OCI-LY3 (cell line): ENCODE results near the gene SELENOM.

Experiments used
- H2AFZ ChIP-seq: fragments of 200-600, 300-600 bp; shearing (Covaris generic); 2 replicates; pipeline ENCODE4 v1.6.0; 2014; ENCODE audit warnings: antibody characterized with exemption, low read depth, low read length
- H3K27ac ChIP-seq: fragments of 200-600, 300-600 bp; sonication (generic); 2 replicates; pipeline ENCODE4 v1.5.1; 2014; ENCODE audit warnings: mild to moderate bottlenecking, low read length, moderate library complexity, mixed read lengths
- H3K27me3 ChIP-seq: fragments of 200-600, 300-600 bp; sonication (generic); 2 replicates; pipeline ENCODE4 v1.6.1; 2014; ENCODE audit warnings: low read depth, low read length, mixed read lengths
- H3K36me3 ChIP-seq: fragments of 200-600, 300-600 bp; sonication (generic); replicated peaks from 2 replicates; pipeline ENCODE3; 2014; ENCODE audit warnings: low read depth, low read length, mixed read lengths
- H3K4me1 ChIP-seq: fragments of 300-600, 200-600 bp; sonication (generic); 2 replicates; pipeline ENCODE4 v1.6.1; 2014; ENCODE audit warnings: low read length, mixed read lengths
- H3K4me2 ChIP-seq: fragments of 200-600, 300-600 bp; sonication (generic); 2 replicates; pipeline ENCODE4 v1.6.1; 2014; ENCODE audit warnings: low read length, mixed read lengths
- H3K4me3 ChIP-seq: fragments of 300-600, 200-600 bp; sonication (generic); 2 replicates; pipeline ENCODE4 v1.5.1; 2014; ENCODE audit warnings: antibody characterized with exemption, mild to moderate bottlenecking, low read length, moderate library complexity
- H3K79me2 ChIP-seq: fragments of 300-600, 200-600 bp; shearing (Covaris generic); 2 replicates; pipeline ENCODE4 v1.6.1; 2014; ENCODE audit warnings: mild to moderate bottlenecking, low read length, mixed read lengths
- H3K9ac ChIP-seq: fragments of 300-600, 200-600 bp; shearing (Covaris generic); 2 replicates; pipeline ENCODE4 v1.6.0; 2014; ENCODE audit warnings: mild to moderate bottlenecking, low read length, moderate library complexity
- H3K9me3 ChIP-seq: fragments of 200-600, 300-600 bp; shearing (Covaris generic); 2 replicates; pipeline ENCODE4 v1.6.1; 2014; ENCODE audit warnings: low read length, mixed read lengths; ENCODE audit not compliant: insufficient read depth
- H4K20me1 ChIP-seq: fragments of 200-600, 300-600 bp; sonication (generic); 2 replicates; pipeline ENCODE4 v1.6.1; 2016; ENCODE audit warnings: low read length, mixed read lengths; ENCODE audit not compliant: insufficient read depth
- EZH2phosphoT487 ChIP-seq: fragments of 200-600 bp; shearing (Covaris generic); IDR thresholded peaks from 2 replicates; pipeline ENCODE4 v1.6.1; 2018; ENCODE audit warnings: antibody characterized with exemption, mixed run types, low read depth
- TF ChIP-seq, protein P1 (sequence below): fragments of 200-600, 300-600 bp; sonication (generic); IDR thresholded peaks from 2 replicates; pipeline ENCODE4 v1.5.1; 2014; ENCODE audit warnings: antibody characterized with exemption, low read length, low read depth

The SELENOM gene

DNA sequence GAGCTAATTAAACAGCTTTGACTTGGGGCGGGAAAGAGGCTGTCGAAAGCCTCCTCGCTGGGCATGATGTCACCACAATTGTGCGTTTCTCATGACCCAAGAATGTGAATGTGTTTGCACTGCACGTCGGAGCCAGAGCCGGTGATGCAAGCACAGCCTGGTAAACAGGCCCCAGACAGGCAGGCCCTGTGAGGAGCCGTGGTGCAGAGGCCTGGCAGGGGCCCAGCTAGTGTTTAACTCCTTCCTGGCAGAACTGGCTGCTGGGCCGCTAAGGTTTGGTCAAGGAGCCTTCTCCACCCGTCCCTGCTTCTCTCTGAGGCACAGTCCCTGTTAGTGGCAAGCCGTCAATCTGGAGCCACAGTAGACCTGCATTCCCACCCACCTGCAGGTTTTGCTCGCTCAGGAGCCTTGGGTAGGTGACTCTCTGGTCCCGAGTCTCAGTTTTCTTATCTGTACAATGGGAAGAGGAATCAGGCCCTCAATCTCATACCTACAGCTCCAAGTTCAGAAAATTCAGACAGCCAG is 51.7 kb downstream of the SELENOM start:
- no peaks in the 10 kb centered on the region for H3K36me3 ChIP-seq
- H3K4me2 ChIP-seq: no peak overlapping the region
- H3K9me3 ChIP-seq: no peaks in the 10 kb centered on the region
- TF ChIP-seq, protein P1, sequence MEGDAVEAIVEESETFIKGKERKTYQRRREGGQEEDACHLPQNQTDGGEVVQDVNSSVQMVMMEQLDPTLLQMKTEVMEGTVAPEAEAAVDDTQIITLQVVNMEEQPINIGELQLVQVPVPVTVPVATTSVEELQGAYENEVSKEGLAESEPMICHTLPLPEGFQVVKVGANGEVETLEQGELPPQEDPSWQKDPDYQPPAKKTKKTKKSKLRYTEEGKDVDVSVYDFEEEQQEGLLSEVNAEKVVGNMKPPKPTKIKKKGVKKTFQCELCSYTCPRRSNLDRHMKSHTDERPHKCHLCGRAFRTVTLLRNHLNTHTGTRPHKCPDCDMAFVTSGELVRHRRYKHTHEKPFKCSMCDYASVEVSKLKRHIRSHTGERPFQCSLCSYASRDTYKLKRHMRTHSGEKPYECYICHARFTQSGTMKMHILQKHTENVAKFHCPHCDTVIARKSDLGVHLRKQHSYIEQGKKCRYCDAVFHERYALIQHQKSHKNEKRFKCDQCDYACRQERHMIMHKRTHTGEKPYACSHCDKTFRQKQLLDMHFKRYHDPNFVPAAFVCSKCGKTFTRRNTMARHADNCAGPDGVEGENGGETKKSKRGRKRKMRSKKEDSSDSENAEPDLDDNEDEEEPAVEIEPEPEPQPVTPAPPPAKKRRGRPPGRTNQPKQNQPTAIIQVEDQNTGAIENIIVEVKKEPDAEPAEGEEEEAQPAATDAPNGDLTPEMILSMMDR: no peak
- no peak for TF ChIP-seq EZH2phosphoT487
- no peak overlapping the region for H2AFZ ChIP-seq
- no peaks in the 10 kb centered on the region for H3K4me1 ChIP-seq
- no peaks in the 10 kb centered on the region for H4K20me1 ChIP-seq
- H3K27me3 ChIP-seq: no peaks in the 10 kb centered on the region
- no peak overlapping the region for H3K4me3 ChIP-seq
- no peaks in the 10 kb centered on the region for H3K79me2 ChIP-seq
- H3K27ac ChIP-seq: no peak overlapping the region
- H3K9ac ChIP-seq: no peak overlapping the region

GRCh38 chr22:31055117-31055634 is 52.2 kb downstream of the SELENOM start:
- Histone ChIP-seq H3K4me2 (no peak overlapping the region), H3K27me3 (no peaks in the 10 kb centered on the region), H3K9me3 (no peaks in the 10 kb centered on the region), H2AFZ (no peak overlapping the region), H3K79me2 (no peaks in the 10 kb centered on the region), H3K27ac (no peak overlapping the region), H3K36me3 (no peaks in the 10 kb centered on the region), H3K4me1 (no peaks in the 10 kb centered on the region), H3K4me3 (no peak overlapping the region), H4K20me1 (no peaks in the 10 kb centered on the region), H3K9ac (no peak overlapping the region)
- TF ChIP-seq EZH2phosphoT487: no peak
